ENCODE measurements around the gene TRIM37.

TRIM37 gene

GRCh38 chr17:59154721-59155438 lies 48.2 kb upstream of the TRIM37 start, which contains the start of gene SKA2:
Gene SKA2 (minus strand): TSS chr17:59155186. CDS start chr17:59155163, 23 bp downstream.
- H3K4me1 ChIP-seq (ENCODE audit: control insufficient read depth, insufficient read depth, low read length), result peaks cover 23% of the 10 kb centered on the region
- POLR2A ChIA-PET, result interaction anchor here (0.6 to 4.2 kb wide), 25 partner anchors 9 to 737 kb away, joined by 3 to 56 read pairs (median 5); partner anchors contain the start of genes CLTC, GDPD1, MTMR4 and PPM1E
- CTCF ChIA-PET, result interaction anchor here (0.6 to 2.5 kb wide), 4 partner anchors 12 to 1242 kb away, joined by 3 to 10 read pairs (median 3); no protein-coding TSS in a partner anchor
- TF ChIP-seq ZSCAN4 (tag by site-specific recombination; IDR thresholded peaks at IDR 0.05) (no peak), ZNF202 (tag by site-specific recombination; IDR thresholded peaks at IDR 0.05; ENCODE audit: borderline replicate concordance) (no peak), ZNF621 (tag by site-specific recombination; IDR thresholded peaks at IDR 0.05) (no peak), KLF10 (tag by site-specific recombination; IDR thresholded peaks at IDR 0.05) (peak; percentile 98), ZNF24 (tag by site-specific recombination; IDR thresholded peaks at IDR 0.05) (peak; percentile 52), FEZF1 (tag by site-specific recombination; IDR thresholded peaks at IDR 0.05) (no peak), ZNF175 (tag by site-specific recombination; IDR thresholded peaks at IDR 0.05) (no peak), ZNF624 (tag by site-specific recombination; IDR thresholded peaks at IDR 0.05) (no peak), ZSCAN16 (tag by site-specific recombination; IDR thresholded peaks at IDR 0.05) (no peak), HIC1 (tag by site-specific recombination; IDR thresholded peaks at IDR 0.05) (no peak), ATF2 (tag by site-specific recombination; IDR thresholded peaks at IDR 0.05; ENCODE audit: low read depth) (no peak), ZSCAN18 (tag by site-specific recombination; IDR thresholded peaks at IDR 0.05) (no peak), ZNF184 (tag by site-specific recombination; IDR thresholded peaks at IDR 0.05) (no peak), ZNF660 (tag by site-specific recombination; IDR thresholded peaks at IDR 0.05) (peak; percentile 14; the same call in 1 of the 2 replicates), ZNF391 (tag by site-specific recombination; IDR thresholded peaks at IDR 0.05; ENCODE audit: borderline replicate concordance, low read depth) (no peak; the same call in 1 of the 2 replicates), ZNF274 (IDR thresholded peaks at IDR 0.05; ENCODE audit: low read length) (no peak), ZNF274 (tag by site-specific recombination; IDR thresholded peaks at IDR 0.05; ENCODE audit: borderline replicate concordance) (no peak), ZNF223 (tag by site-specific recombination; IDR thresholded peaks at IDR 0.05) (no peak), ZNF585B (tag by site-specific recombination; IDR thresholded peaks at IDR 0.05) (no peak), ZBTB17 (tag by site-specific recombination; IDR thresholded peaks at IDR 0.05) (no peak), CTCF (tag by site-specific recombination; IDR thresholded peaks at IDR 0.05) (no peak), ZNF23 (tag by site-specific recombination; IDR thresholded peaks at IDR 0.05; ENCODE audit: borderline replicate concordance) (no peak), ZNF747 (tag by site-specific recombination; IDR thresholded peaks at IDR 0.05) (no peak), MEIS1 (CRISPR knock-in tag; IDR thresholded peaks at IDR 0.05; ENCODE audit: borderline replicate concordance) (no peak), ZNF426 (tag by site-specific recombination; IDR thresholded peaks at IDR 0.05) (no peak), ZNF302 (tag by site-specific recombination; IDR thresholded peaks at IDR 0.05; ENCODE audit: low read depth) (no peak), ZBTB26 (tag by site-specific recombination; optimal IDR thresholded peaks at IDR 0.05) (peak; percentile 47), ZNF2 (tag by site-specific recombination; IDR thresholded peaks at IDR 0.05) (peak; percentile 74; the same call in 1 of the 2 replicates)

More at GRCh38 chr17:59154721-59155438, 48.2 kb upstream of the TRIM37 start, which contains the start of gene SKA2:
- peak within 1 kb of the TSS; percentile 98 for H3K27ac ChIP-seq (ENCODE audit: extremely low read depth, low read depth, low read length)
- peaks cover 0 to 4% of the 10 kb centered on the region in 2 experiments; a peak in 1 of 3 replicates for H3K36me3 ChIP-seq (ENCODE audit: control insufficient read depth in 2 of 2, insufficient read depth in 1 of 2, low read length in 2 of 2)
- H3K4me3 ChIP-seq (ENCODE audit: low read depth, low read length), result peak within 1 kb of the TSS; percentile 80
- H3K9me3 ChIP-seq (ENCODE audit: control insufficient read depth, insufficient read depth, low read depth, low read length), result no peaks in the 10 kb centered on the region
